Measurements from ENCODE around the gene EMP2.

- TF ChIP-seq, protein P1, sequence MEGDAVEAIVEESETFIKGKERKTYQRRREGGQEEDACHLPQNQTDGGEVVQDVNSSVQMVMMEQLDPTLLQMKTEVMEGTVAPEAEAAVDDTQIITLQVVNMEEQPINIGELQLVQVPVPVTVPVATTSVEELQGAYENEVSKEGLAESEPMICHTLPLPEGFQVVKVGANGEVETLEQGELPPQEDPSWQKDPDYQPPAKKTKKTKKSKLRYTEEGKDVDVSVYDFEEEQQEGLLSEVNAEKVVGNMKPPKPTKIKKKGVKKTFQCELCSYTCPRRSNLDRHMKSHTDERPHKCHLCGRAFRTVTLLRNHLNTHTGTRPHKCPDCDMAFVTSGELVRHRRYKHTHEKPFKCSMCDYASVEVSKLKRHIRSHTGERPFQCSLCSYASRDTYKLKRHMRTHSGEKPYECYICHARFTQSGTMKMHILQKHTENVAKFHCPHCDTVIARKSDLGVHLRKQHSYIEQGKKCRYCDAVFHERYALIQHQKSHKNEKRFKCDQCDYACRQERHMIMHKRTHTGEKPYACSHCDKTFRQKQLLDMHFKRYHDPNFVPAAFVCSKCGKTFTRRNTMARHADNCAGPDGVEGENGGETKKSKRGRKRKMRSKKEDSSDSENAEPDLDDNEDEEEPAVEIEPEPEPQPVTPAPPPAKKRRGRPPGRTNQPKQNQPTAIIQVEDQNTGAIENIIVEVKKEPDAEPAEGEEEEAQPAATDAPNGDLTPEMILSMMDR (conservative IDR thresholded peaks at IDR 0.05; ENCODE audit: low read length), result peak; percentile 93
- TF ChIP-seq EZH2phosphoT487 (IDR thresholded peaks at IDR 0.05; ENCODE audit: borderline replicate concordance, low read depth, low read length), result no peak
These were observed 70.8 kb downstream of the EMP2 start for GRCh38 chr16:10509534-10510025.

Data from OCI-LY7 (cell line).